GM18499 (cell line): ENCODE data around the gene EGLN2.
"Not testable (repeated sequence)": the region's sequence is repeated elsewhere in the genome, so short reads cannot be mapped to it uniquely, and the experiment has no call there.

ENCODE experiments used
- ATAC-seq: cut with Tn5 transposase; IDR thresholded peaks from one replicate; pipeline ENCODE4 v1.9.1; 2021; ENCODE audit warnings: moderate number of reproducible peaks; ENCODE audit not compliant: insufficient read depth, unreplicated experiment

The EGLN2 gene

DNA sequence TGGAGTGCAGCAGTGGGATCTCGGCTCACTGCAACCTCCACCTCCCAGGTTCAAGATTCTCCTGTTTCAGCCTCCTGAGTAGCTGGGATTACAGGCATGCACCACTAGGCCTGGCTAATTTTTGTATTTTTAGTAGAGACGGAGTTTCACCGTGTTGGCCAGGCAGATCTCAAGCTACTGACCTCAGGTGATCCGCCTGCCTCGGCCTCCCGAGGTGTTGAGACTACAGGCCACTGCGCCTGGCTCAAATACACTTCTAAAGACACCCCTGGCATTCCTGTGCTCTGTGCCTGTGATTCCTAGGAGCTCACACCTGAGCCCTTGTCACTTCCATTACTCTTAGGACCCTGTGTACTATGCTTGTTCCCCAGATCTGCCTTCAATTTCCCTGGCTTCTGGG lies 13.6 kb downstream of the EGLN2 start:
- not testable (repeated sequence) for ATAC-seq

DNA sequence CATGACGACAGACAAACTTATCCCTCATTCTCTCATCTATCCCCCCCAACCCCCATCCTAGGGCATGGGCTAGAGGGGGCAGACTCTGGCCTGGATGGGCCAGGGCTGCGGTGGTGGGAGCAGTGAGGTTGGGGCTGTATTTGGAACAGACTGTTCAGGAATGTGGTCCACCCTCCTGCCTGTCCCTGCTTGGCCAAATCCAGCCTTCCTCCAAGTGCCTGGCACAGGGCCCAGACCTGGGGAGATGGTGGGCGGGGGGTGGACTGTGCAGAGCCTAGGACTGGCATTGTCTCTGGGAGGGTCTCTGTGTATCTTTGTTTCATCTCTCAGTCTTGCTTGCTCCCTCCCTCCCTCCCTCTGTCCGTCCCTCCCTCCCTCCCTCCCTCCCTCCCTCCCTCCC lies 14.2 kb downstream of the EGLN2 start:
- no peak for ATAC-seq

DNA sequence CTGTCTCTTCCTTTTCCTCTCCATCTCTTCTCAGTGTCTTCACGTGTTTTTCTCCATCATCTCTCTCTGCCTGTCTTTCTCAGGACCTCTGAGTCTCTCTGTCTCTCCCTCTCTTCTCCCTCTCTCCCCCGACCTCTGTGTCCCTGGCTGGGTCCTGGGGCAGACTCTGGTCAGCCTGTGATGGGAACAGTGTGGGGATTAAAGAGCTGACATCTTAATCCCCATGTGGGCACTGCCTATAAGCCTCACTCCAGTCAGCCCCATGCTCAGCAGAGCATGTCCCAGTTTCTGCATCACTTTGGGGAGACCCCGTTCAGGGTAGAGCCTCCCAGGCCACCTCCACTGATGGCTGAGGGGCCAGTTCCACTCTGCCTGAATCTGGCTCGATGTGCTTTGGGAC lies 16.2 kb downstream of the EGLN2 start:
- no peak for ATAC-seq

DNA sequence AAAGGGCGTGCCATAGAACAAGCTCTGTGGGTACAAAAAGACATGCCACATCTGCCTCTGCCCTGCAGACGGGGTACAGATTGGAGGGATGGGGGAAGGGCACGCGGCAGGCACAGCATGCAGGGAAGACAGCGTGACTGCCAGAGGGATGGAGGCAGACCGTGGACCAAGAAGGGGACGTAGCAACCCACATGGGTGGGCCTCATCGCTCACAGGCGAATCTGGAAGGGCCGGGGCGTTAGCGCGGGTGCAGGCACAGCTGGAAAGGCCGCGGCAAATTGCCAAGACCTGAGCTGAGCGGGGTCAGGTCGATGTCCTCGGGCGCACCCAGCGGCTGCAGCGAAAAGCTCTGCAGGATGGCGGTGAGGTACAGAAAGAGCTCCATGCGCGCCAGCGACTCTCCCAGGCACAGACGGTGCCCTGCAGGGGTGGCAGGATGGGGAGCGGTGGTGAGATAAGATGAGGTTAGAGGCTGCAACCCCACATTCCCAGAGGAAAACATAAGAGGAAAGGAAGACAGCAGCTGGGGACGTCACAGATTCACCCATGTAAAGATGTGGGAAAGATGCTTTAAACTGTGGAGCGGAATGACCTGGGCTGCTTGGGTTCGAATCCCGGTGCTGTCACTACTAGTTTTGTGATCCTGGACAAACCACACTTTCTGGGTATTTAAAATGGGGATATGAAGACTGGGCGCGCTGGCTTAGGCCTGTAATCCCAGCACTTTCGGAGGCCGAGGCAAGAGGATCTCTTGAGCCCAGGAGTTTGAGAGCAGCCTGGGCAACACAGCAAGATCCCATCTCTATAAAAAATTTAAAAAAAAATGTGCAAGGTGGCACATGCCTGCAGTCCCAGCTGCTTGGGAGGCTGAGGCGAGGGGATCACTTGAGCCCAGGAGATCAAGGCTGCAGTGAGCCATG lies 19.7 kb downstream of the EGLN2 start:
- not testable (repeated sequence) for ATAC-seq

DNA sequence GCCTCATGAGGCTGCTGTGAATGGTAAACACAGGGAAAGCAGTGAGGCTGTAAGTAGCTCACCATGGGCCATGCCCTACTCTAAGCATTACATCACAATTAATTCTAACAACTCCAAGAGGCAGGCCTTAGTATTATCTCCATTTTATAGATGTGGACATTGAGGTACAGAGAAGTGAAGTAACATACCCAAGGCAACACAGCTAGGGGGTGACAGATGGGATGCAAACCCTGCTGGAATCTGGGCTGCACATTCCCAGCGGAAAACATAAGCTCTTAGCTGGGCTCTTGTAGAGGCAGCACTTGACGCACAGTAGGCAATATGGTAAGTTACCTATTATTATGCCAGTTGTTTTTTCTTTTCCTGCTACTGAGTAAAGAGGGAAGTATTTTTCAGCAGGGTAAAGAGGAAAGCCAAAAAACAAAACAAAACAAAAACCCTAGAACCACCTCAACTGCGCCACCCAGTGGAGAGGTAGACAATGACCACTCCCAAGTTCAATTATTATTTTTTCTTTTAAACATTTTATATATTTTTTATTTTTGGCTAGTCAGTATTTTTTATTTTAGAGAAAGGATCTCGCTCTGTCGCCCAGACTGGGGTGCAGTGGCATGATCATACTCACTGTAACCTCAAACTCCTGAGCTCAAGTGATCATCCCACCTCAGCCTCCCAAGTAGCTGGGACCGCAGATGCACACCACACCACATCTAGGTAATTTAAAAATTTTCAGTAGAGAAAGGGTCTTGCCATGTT lies 20.7 kb downstream of the EGLN2 start:
- ATAC-seq, result not testable (repeated sequence)

DNA sequence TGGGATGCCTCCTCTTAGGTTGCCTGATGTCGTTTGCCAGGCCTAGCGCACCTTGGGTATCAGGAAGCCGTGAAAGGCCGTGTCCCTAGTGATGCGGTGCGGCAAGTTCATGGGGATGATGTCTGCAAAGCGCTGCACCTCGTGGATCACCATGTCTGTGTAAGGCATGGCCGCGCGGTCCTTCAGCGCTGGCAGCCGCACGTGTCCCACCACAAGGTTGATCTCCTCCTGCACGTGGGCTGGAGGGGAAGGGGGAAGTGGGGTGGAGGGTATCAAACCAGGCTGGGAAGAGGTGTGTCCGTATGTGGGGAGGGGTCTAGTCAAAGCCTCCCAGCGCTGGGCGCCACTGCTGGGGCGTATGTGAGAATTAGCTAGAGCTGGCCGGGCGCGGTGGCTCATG lies 23.2 kb downstream of the EGLN2 start:
- ATAC-seq, result no peak

DNA sequence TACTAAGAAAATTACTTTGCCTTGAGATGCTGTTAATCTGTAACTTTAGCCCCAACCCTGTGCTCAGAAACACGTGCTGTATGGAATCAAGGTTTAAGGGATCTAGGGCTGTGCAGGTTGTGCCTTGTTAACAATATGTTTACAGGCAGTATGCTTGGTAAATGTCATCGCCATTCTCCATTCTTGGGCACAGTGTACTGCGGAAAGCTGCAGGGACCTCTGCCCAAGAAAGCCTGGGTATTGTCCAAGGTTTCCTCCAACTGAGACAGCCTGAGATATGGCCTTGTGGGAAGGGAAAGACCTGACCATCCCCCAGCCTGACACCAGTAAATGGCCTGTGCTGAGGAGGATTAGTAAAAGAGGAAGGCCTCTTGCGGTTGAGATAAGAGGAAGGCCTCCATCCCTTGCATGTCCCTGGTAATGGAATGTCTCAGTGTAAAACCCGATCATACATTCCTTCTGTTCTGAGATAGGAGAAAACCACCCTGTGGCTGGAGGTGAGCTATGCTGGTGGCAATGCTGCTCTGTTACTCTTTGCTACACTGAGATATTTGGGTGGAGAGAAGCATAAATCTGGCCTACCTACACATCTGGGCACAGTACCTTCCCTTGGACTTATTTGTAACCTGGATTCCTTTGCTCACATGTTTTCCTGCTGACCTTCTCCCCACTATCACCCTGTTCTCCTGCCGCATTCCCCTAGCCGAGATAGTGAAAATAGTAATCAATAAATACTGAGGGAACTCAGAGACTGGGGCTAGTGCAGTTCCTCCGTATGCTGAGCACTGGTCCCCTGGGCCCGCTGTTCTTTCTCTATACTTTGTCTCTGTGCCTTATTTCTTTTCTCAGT lies 23.9 kb downstream of the EGLN2 start:
- ATAC-seq, result not testable (repeated sequence)

DNA sequence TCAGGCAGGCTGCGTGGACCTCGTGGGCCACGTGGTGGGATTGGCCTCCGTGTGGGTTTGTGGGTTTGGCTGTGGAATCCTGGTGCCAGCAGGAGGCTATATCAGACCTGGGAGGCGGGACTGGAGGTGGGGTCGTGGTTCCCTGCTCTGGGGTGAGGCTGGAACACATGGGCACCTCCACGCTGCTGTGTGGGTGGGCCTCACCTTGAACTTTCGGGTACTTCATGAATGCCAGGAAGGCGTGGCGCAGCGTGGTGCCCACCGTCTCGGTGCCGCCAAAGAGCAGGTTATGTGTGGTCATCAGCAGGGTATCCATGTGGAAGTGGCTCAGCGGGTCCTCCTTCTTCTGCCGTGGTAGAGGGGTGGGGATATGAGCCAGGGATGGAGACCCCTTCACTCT lies 25.9 kb downstream of the EGLN2 start:
- ATAC-seq, result not testable (repeated sequence)

DNA sequence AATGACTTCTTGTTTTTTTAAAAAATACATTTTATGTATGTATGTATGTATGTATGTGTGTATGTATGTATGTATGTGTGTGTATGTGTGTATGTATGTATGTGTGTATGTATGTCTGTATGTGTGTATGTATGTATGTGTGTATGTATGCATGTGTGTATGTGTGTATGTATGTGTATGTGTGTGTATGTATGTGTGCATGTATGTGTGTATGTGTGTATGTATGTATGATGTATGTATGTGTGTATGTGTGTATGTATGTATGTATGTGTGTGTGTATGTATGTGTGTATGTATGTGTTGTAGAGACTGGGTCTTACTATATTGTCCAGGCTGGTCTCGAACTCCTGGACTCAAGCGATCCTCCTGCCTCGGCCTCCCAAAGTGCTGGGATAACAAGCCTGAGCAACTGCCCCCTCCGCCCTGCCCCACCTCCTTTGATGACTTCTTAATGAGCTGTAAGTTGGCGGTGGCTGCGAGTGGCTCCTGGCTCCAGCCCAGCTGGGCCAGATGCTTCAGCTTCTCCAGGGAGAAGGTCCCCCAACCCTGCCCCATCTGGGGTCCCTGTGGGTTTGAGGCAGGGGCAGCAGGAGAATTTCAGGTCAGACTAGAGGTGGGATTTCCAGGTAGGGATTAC lies 26.6 kb downstream of the EGLN2 start:
- not testable (repeated sequence) for ATAC-seq

DNA sequence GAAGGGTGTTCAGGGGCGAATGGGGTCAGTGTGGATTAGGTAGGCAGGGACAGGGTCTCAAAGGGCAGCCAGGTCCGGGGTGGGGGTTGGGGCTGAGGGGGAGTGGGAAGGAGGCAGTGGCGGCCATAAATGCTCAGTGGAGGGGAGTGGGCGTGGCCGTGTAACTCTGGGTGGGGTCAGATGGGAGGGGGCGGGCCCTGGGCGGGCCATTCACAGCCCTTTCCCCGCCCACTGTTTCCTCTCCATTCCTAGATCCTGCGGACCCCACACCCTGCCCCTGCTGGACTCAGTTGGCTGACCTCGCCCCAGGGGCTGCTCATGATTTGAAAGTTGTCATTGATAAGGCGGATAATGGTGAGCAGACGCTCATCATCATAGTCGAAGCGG lies 27.3 kb downstream of the EGLN2 start:
- not testable (repeated sequence) for ATAC-seq

DNA sequence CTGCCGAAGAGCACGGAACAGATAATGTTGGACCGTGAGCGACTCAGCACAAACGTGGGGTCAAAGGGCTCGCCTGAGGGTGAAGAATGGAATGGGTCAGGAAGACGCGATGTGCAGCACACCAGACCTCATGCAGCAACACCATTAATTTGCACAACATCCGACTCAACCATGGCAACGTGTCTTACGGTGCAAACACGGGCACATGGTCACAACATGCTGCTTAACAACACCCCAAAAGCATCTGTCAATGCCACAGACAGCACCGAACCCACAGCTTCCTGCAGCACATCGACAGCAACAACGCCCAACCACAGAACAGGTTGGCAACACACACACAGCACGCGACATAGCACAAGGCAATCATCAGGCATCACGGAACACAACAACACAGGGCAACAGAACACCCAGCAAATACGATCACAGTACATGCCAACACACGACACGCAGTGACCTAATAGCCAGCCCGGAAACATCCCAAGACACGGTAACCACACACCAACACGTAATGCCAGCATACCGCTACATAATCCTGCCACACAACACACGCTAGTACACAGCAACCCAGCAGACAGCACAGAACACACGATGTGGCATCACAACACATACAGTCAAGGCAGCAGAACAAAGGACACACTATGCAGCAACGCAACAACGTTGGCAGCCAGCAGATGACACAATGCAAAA lies 27.9 kb downstream of the EGLN2 start:
- not testable (repeated sequence) for ATAC-seq

DNA sequence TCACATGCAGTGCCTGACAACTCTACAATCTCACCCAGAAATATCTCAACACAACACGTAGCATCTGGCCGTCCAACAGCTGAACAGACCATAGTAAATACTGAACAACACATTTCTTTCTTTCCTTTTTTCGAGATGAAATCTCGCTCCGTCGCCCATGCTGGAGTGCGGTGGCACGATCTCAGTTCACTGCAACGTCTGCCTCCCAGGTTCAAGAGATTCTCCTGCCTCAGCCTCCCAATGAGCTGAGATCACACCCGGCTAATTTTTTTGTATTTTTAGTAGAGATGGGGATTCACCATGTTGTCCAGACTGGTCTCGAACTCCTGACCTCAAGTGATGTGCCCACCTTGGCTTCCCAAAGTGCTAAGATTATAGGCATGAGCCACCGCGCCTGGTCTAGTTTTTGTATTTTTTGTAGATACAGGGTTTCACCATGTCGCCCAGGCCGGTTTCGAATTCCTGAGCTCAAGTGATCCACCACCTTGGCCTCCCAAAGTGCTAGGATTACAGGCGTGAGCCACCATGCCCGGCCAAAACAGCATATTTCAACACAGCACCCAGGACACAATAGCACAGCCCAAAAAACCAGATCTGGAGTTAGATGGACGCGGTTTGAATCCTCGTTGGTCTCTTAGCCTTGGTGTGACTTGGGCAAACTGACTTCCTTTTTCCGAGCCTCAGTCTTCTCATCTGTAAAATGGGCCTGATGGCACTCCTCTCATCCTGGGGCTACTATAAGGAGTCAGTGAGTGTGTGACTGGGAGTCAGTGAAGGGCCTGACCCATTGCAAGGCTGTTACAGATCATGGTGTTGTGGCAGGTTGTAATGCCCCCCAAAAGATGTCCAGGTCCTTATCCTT lies 28.6 kb downstream of the EGLN2 start:
- no peak for ATAC-seq

DNA sequence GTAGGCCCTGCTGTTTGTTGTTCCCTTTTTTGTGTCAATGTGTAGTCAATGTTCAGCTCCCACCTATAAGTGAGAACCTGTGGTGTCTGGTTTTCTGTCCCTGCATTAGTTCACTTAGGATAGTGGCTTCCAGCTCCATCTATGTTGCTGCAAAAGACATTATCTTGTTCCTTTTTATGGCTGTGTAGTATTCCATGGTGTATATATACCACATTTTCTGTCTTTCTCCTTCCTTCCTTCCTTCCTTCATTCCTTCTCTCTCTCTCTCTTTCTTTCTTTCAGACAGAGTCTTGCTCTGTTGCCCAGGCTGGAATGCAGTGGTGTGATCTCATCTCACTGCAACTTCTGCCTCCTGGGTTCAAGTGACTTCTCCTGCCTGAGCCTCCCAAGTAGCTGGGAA lies 30.2 kb downstream of the EGLN2 start:
- ATAC-seq, result no peak

DNA sequence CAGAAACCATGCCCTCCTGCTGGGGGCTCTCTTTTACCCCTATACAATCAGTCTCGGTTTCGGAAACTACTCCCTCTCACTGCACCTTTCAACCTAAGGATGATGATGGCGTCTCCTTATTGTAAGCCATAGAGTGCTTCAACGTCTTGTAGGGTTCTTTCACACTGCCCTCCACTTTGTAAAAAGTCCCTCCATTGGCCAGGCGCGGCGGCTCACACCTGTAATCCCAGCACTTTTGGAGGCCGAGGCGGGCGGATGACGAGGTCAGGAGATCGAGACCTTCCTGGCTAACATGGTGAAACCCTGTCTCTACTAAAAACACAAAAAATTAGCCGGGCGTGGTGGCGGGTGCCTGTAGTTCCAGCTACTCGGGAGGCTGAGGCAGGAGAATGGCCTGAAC lies 31.8 kb downstream of the EGLN2 start:
- ATAC-seq, result not testable (repeated sequence)

DNA sequence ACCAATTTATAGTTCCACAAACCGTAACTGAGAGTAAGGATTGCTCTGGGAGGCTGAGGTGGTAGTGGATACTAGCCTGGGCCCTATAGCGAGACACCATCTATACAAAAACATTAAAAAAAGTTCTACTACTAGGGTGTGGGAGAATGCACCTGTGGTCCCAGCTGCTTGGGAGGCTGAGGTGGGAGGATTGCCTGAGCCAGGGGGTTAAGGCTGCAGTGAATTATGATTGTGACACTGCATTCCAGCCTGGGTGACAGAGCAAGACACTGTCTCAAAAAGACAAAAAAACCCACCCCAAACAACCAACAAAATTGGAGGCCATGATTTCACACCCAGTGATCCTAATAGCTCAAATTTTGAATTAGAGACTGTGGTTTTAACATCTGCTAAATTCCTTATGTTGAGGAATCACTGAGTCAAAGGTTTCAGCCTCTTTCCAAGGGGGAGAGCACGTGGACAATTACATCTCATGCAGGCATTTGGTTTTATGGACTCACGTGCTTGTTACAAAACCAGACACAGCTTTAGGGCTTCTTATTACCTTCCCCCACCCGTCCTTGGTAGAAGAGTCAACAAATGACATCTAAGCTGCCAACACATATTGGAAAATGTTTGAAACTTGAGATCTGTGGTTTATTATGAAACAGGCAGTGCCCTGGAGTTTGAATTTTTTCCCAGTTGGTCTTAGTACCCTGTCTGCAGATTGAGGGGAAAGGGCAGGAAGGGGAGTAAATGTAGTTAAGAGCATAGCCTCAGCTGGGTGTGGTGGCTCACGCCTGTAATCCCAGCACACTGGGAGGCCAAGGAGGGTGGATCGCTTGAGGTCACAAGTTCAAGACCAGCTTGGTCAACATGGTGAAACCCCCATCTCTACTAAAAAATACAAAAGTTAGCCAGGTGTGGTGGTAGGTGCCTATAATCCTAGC lies 32.8 kb downstream of the EGLN2 start:
- ATAC-seq, result no peak

DNA sequence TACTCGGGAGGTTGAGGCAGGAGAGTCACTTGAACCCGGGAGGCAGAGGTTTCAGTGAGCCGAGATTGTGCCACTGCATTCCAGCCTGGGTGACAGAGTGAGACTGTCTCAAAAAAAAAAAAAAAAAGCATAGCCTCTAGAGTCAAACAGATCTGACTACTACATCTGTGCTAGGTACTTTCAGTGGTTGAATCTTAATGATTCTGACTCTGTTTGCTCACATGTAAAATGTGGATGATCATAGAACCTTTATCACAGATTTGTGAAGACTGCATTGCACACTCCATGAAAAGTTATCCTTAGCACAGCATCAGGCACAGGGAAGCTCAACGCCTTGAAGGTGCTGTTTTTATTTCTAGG lies 33.4 kb downstream of the EGLN2 start:
- not testable (repeated sequence) for ATAC-seq

DNA sequence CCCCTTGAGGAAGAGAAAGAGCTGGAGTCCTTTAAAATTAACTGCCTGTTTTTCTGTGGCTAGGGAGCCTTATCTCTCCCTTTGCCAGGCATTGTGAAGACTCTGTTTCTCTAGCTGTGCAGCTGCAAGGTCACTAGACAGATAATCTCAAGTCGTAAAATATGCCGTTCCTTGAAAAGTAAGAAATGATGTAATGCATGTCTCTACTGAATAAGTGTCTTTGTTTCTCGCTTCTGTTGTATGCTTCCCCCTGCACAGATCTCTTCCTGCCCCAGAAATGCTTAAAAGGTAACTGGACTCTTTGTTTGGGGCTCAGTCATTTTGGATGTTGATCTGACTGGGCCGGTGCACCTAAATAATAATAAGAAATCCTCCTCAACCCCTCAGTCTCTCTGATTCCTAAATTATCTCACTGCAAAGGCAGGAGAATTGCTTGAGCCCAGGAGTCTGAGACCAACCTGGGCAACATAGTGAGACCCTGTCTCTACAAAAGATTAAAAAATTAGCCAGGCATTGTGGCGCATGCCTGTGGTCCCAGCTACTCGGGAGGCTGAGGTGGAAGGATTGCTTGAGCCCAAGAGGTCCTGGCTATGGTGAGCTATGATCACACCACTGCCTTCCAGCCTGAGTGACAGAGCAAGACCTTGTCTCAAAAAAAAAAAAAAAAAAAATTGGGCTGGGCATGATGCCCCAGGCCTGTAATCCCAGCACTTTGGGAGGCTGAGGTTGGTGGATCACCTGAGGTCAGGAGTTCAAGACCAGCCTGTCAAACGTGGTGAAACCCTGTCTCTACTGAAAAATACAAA lies 34.9 kb downstream of the EGLN2 start:
- not testable (repeated sequence) for ATAC-seq
